GM10248 (cell line): ENCODE data around the gene USB1.

Experiments
- CTCF ChIA-PET: fragments of 300-600 bp; sonication (Branson Sonifier 250); formaldehyde crosslinking; extraction: SDS; loops from one replicate; lab custom pipeline; 2021; ENCODE audit warnings: antibody characterized with exemption; lab: Yijun Ruan, JAX
- POLR2A ChIA-PET: fragments of 350-650 bp; sonication (Branson Sonifier 250); formaldehyde crosslinking; extraction: SDS; loops from one replicate; lab custom pipeline; 2020; ENCODE audit warnings: antibody characterized with exemption; lab: Yijun Ruan, JAX
- DNase-seq: peaks from one replicate; pipeline ENCODE4 v3.0.0; 2012; ENCODE audit errors: extremely low spot score
- CTCF ChIP-seq: IDR thresholded peaks from 2 replicates; pipeline ENCODE4 v1.5.1; 2012; ENCODE audit warnings: mild to moderate bottlenecking, low read depth; ENCODE audit errors: extremely low read depth, missing control alignments, control extremely low read depth

USB1 gene

GRCh38 chr16:58063377-58064076 lies 62.3 kb downstream of the USB1 start:
- TF ChIP-seq CTCF = no peak
- ChIA-PET POLR2A (no interaction called here), CTCF (no interaction called here)
- no peak for DNase-seq

GRCh38 chr16:58070585-58070984 lies 69.4 kb downstream of the USB1 start:
- CTCF ChIA-PET = interaction anchor here (1.0 kb wide), 1 partner anchor 27 kb away, joined by 3 read pairs; no protein-coding TSS in a partner anchor
- DNase-seq = no peak
- POLR2A ChIA-PET = no interaction called here
- TF ChIP-seq CTCF = no peak
